Hematopoietic multipotent progenitor cell treated with erythropoietin and hydrocortisone succinate and interleukin-3 and kit ligand, for 6 days (in vitro differentiated cells): ENCODE results near the gene NUB1.
A peak's percentile ranks its signal among the peaks of the same experiment; 100 is the strongest.

Experiments
- DNase-seq: peaks from one replicate; pipeline ENCODE4 v3.0.0-alpha.2; 2015

NUB1 gene

GRCh38 chr7:151346470-151346769, 4.8 kb downstream of the NUB1 start:
- no peak for DNase-seq

GRCh38 chr7:151347200-151347599, 5.6 kb downstream of the NUB1 start:
- no peak for DNase-seq

GRCh38 chr7:151348970-151349369, 7.4 kb downstream of the NUB1 start:
- DNase-seq: no peak

GRCh38 chr7:151349507-151349853, 7.9 kb downstream of the NUB1 start:
- no peak for DNase-seq

GRCh38 chr7:151351027-151351426, 9.4 kb downstream of the NUB1 start:
- DNase-seq: peak; percentile 72

GRCh38 chr7:151351967-151352366, 10.4 kb downstream of the NUB1 start:
- DNase-seq: peak; percentile 36

- no peak for DNase-seq
Measured at GRCh38 chr7:151352512-151352911, 10.9 kb downstream of the NUB1 start.

GRCh38 chr7:151361193-151361959, 19.8 kb downstream of the NUB1 start:
- no peak for DNase-seq

- DNase-seq: no peak
Measured at GRCh38 chr7:151363182-151363581, 21.6 kb downstream of the NUB1 start.

GRCh38 chr7:151366166-151366879, 24.7 kb downstream of the NUB1 start:
- DNase-seq: no peak

- no peak for DNase-seq
Measured at GRCh38 chr7:151366880-151367222, 25.2 kb downstream of the NUB1 start.

GRCh38 chr7:151367284-151367683, 25.7 kb downstream of the NUB1 start:
- no peak for DNase-seq

GRCh38 chr7:151368136-151368571, 26.5 kb downstream of the NUB1 start:
- DNase-seq: peak; percentile 87

GRCh38 chr7:151371266-151371665, 29.7 kb downstream of the NUB1 start:
- DNase-seq: peak; percentile 19

GRCh38 chr7:151372612-151373265, 31.1 kb downstream of the NUB1 start:
- no peak for DNase-seq

GRCh38 chr7:151373599-151373998, 32.0 kb downstream of the NUB1 start:
- DNase-seq: no peak

GRCh38 chr7:151374139-151374538, 32.5 kb downstream of the NUB1 start:
- no peak for DNase-seq

- no peak for DNase-seq
Measured at GRCh38 chr7:151374726-151375125, 33.1 kb downstream of the NUB1 start.

- no peak for DNase-seq
Measured at GRCh38 chr7:151375530-151376217, 34.1 kb downstream of the NUB1 start.

GRCh38 chr7:151376218-151376902, 34.7 kb downstream of the NUB1 start:
- DNase-seq: no peak

- DNase-seq: no peak
Measured at GRCh38 chr7:151377406-151377805, 35.8 kb downstream of the NUB1 start.

GRCh38 chr7:151378011-151378410, 36.4 kb downstream of the NUB1 start:
- no peak for DNase-seq
